Uterus (tissue), 2 donors: ENCODE data around the gene SH2D4B.

Source experiments
- CTCF ChIP-seq, 4 experiments: fragments of 200-600 bp in 2 of 4; fragments of 450-650 bp in 2 of 4; sonication (generic) in 2 of 4; IDR thresholded peaks; one replicate each; pipeline ENCODE4 v1.5.1; 2016 to 2019; ENCODE audit warnings: antibody characterized with exemption in 4 of 4, mild to moderate bottlenecking in 2 of 4, moderate library complexity in 1 of 4
- POLR2A ChIP-seq, 2 donors: fragments of 450-650 bp; IDR thresholded peaks; one replicate each; pipeline ENCODE4 v1.6.1; 2016; ENCODE audit warnings: antibody characterized with exemption in 2 of 2, mild to moderate bottlenecking in 1 of 2, moderate library complexity in 1 of 2

GRCh38 chr10:80553436-80553835 lies 15.7 kb downstream of the SH2D4B start:
- no peak for TF ChIP-seq CTCF (IDR thresholded peaks at IDR 0.05)
- TF ChIP-seq POLR2A (IDR thresholded peaks at IDR 0.05), result no peak
